ENCODE measurements around the gene SH3BP1.

DNA sequence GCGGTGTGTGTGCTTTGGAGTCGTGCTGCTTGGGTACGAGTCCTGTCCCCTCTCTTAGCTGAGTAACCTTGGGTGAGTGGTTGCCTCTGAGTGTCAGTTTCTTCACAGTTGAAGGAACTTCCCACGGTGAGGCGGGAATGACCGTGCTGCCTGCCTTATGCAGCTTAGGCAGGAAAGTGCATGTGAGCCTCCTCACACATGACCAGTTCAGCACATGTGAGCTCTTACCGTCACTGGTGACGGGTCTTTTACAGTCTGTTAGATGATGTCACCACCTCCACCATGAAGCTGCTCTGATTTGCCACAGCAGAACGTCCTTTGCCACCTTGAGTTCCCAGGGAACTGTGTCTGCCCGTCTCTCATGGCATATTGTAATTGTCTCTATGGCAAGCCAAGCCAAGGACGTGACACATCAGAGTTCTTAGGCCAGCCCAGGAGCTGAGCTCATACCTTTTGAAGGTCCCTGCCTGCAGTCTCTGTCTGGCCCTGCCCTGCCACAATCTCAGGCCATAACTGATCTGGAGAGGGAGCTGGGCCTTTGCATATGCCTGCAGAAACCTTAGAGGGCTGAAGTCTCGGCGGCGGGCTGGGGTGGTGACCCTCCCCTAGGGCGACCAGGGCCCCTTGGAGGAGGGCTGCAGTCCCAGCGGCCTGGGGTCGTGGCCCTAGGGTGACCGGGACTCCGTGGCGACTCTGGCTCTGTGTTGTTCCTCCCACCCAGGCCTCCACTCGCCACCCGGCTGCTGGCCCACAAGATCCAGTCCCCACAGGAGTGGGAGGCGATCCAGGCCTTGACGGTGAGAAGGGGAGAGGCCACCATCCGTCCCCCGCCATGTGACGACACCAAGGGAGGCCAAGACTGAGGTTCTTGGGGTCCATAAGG, 23.0 kb upstream of the SH3BP1 start:
- TF ChIP-seq, protein P1, sequence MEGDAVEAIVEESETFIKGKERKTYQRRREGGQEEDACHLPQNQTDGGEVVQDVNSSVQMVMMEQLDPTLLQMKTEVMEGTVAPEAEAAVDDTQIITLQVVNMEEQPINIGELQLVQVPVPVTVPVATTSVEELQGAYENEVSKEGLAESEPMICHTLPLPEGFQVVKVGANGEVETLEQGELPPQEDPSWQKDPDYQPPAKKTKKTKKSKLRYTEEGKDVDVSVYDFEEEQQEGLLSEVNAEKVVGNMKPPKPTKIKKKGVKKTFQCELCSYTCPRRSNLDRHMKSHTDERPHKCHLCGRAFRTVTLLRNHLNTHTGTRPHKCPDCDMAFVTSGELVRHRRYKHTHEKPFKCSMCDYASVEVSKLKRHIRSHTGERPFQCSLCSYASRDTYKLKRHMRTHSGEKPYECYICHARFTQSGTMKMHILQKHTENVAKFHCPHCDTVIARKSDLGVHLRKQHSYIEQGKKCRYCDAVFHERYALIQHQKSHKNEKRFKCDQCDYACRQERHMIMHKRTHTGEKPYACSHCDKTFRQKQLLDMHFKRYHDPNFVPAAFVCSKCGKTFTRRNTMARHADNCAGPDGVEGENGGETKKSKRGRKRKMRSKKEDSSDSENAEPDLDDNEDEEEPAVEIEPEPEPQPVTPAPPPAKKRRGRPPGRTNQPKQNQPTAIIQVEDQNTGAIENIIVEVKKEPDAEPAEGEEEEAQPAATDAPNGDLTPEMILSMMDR (IDR thresholded peaks at IDR 0.05) = no peak
- TF ChIP-seq POLR2A (IDR thresholded peaks at IDR 0.05) = no peak

All from right lobe of liver (tissue), 4 donors.